ENCODE data around the gene SURF1.
"Not testable (repeated sequence)": the region's sequence is repeated elsewhere in the genome, so short reads cannot be mapped to it uniquely, and the experiment has no call there.

SURF1 gene

DNA sequence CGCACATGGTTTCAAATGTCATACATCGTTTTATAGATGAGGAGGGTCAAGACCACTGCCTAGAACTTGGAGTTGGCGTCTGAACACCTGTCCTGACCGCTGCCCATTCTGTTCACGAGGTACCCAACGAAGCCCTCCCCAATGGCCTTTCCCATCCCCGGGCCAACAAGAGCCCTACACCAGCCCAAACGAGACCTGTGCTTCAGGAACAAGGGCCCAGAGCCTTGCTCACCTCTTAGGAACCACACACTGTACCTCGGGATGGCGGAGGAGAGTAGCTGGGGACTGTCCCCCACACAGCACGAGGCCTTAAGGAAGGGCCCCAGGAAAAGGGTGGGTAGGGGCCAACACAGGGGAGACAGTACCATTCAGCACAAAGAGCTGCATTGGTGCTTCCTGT lies 23.3 kb downstream of the SURF1 start:
- DNase-seq, result no peak
- in situ Hi-C loops (cut with HindIII; ENCODE audit: low pct_ligation_motif_present, low pct_unique_long_range_greater_than_20kb, low sequenced_read_pairs), result no loop called here

DNA sequence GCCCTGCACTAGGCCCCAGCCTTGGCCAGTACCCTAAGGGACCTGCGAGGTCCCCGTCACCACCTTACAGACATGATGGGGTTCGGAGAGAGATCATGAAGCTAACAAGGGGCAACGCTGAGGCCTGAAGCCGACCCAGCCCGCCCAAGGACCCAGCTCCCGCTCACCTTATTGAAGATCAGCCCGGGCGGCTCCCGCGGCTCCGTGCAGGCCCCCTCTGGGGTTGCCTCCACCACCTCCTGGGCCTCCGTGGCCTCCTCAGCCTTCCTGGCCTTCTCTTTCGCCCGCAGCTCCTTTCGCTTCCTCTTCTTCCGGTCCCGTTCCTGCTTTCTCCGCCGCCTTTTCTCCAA lies 23.9 kb downstream of the SURF1 start:
- in situ Hi-C loops (cut with HindIII; ENCODE audit: low pct_ligation_motif_present, low pct_unique_long_range_greater_than_20kb, low sequenced_read_pairs), result no loop called here
- no peak for DNase-seq

DNA sequence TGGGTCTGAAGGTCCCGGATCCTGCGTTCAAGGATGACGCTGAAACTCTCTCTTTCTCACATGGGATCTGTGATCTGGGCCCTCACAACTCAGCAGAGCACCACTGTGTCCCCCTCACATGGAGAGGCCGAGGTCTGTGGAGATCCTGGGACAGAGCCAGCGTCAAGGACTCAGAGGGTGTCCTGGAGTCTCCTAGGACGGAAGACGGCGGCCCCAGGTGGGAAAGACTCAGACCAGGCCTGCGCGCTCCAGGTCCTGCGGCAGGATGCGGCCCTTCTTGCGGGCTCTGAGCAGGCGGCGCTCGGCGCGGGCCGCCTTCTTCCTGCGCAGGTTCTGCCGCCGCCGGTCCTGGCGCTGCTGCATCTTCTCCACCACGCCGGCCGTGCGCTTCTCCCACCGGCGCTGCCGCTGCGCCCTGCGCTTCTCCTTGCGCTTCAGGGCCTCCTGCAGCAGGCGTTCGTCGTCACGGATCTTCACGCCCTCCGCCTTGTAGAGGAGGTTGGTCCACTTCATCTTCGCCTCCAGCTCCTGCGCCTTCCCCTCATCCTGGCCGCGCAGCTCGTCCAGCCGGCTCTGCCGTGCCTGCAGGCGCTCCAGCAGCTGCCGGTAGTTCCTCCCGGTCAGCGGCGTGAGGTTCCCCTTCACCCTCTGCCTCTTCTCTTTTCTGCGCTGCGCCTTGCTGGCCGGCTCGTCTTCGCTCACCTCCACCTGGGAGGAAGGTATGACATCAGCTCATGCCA lies 24.5 kb downstream of the SURF1 start:
- in situ Hi-C loops (cut with HindIII; ENCODE audit: low pct_ligation_motif_present, low pct_unique_long_range_greater_than_20kb, low sequenced_read_pairs), result no loop called here
- no peak for DNase-seq

DNA sequence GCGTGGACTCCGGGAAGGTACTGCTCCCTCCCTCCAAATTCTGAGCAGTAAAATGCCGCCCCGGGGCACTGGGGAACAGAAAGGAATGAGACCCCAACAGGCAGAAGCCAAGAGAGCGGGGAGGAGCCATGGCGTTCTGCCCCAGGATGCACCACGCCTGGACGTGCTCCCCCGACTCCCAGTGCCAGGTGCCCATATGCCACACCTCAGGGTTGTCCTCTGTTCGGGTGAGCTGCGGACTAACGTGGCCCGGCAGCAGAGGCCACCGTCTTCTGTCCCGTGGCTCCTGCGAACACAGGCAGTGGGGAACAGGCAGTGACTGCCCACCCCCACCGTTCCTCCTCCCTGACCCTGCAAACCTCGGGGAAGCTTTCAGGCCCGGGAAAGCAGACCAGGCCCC lies 25.1 kb downstream of the SURF1 start:
- in situ Hi-C loops (cut with HindIII; ENCODE audit: low pct_ligation_motif_present, low pct_unique_long_range_greater_than_20kb, low sequenced_read_pairs), result no loop called here

DNA sequence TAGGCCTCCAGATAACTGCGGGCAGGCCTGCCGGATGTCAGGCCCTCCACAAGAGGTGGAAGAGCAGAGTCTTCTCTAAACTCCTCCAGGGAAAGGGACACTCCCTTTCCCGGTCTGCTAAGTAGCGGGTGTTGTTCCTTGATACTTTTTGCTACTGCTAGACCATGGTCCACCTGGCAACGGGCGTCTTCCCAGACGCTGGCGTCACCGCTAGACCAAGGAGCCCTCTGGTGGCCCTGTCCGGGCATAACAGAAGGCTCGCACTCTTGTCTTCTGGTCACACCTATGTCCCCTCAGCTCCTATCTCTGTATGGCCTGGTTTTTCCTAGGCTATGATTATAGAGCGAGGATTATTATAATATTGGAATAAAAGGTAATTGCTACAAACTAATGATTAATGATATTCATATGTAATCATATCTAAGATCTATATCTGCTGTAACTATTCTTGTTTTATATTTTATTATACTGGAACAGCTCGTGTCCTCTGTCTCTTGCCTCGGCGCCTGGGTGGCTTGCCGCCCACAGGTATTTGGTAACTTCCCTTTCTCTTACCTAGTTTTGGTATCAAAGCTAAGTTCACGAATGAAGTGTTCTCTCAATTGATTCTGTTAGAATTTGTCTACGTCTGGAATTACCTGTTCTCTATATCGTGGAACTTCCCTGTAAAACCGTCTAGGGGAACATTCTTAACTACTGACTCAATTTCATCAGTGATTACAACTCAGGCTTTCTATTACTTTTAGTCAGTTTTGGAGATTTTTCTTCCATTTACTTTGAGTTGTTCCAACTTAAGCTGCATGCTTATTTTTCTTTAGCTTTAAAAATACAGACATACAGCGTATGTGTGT lies 26.8 kb downstream of the SURF1 start:
- in situ Hi-C loops (cut with HindIII; ENCODE audit: low pct_ligation_motif_present, low pct_unique_long_range_greater_than_20kb, low sequenced_read_pairs), result not testable (repeated sequence)
- peak; percentile 12 for DNase-seq

More for the DNA sequence above, 25.1 kb downstream of the SURF1 start:
- DNase-seq, result no peak

DNA sequence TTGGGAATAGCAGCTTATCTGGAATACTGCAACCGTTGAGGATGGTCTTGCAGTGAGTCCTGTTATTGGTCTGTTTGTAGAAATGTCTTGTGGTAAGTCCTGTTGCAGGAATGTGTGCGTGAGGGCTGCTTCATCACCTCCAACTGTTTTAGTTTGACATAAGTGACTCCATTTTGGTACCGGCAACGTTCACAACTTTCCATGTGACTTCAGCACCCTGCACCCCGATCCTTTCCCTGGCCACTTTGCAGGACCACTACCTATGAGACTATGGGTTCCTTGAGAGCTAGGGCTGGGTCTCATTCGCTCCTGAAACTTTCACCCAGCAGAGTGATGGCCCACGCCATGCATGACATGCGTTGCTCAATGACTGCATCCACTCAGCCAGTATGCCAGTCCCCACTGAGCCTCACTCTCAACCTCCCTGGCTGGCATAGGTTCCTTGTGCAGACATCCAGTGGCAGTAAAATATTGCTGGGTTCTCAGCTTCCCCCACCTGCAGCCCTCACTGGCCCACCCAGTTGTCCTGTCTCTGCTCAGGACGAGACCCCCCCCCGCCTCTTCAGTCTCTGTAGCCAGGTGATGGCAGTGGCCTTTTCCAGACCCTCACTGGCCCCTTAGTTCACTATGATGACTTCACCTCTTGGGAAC lies 28.3 kb downstream of the SURF1 start:
- in situ Hi-C loops (cut with HindIII; ENCODE audit: low pct_ligation_motif_present, low pct_unique_long_range_greater_than_20kb, low sequenced_read_pairs), result no loop called here
- DNase-seq, result no peak

DNA sequence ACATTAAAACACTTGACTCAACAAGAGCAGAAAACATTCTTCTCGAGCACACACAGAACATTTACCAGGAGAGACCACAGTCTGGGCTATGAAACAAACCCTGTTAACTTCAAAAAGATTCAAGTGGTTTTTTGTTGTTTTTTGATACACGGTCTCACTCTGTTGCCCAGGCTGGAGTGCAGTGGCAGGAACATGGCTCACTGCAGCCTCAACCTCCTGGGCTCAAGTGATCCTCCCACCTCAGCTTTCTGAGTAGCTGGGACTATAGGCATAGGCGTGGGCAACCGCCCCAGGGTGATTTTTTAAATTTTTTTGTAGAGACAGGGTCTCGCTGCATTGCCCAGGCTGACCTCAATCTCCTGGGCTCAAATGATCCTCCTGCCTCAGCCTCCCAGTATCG lies 29.3 kb downstream of the SURF1 start:
- in situ Hi-C loops (cut with HindIII; ENCODE audit: low pct_ligation_motif_present, low pct_unique_long_range_greater_than_20kb, low sequenced_read_pairs); DNase-seq: not testable (repeated sequence)

DNA sequence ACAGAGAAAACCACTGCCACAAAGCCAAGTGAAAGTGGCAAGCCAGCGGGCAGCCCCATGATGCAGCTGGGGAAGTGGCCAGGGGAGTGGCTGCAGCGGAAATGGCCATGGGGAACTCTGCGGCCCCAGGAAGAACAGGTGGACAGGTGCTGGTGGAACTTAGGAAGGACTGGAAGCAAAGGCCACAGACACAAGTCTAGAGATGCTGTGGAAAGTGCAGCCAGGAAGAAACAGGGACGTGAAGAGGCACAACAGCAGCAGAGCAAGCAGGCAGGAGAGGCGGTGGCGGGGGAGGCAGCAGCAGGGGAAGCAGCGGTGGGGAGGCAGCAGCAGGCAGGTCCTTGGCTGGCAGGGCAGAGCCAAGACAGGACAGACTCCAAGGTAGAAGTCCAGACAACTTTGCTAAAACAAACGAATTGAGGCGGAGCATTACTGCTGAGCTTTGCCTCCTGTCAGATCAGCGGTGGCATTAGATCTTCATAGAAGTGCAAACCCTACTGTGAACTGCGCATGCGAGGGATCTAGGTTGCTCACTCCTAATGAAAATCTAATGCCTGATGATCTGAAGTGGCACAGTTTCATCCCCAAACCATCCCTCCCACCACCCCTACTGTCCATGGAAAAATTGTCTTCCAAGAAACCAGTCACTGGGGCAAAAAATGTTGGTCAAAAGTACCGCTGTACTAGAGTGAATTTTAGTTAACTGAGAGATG lies 32.1 kb downstream of the SURF1 start:
- no peak for DNase-seq
- in situ Hi-C loops (cut with HindIII; ENCODE audit: low pct_ligation_motif_present, low pct_unique_long_range_greater_than_20kb, low sequenced_read_pairs), result no loop called here

DNA sequence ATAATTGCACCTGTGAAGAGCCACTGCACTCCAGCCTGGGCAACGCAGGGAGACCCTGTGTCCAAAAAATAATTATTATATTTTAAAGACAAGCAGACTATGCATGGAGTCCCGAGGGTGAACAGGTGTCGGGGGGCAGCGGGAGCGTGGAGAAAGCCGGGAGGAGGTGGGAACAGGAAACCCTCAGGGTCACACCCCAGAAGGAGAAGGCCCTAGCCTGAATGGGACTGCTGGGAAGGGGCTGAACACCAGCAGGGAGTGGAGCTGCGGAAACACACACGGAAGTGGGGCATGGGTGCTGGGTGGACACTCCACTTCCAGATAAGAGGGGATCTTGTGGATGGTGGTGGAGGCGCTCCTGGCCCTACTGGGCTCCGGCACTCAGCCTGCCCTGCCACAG lies 33.1 kb downstream of the SURF1 start:
- no peak for DNase-seq
- in situ Hi-C loops (cut with HindIII; ENCODE audit: low pct_ligation_motif_present, low pct_unique_long_range_greater_than_20kb, low sequenced_read_pairs), result no loop called here

DNA sequence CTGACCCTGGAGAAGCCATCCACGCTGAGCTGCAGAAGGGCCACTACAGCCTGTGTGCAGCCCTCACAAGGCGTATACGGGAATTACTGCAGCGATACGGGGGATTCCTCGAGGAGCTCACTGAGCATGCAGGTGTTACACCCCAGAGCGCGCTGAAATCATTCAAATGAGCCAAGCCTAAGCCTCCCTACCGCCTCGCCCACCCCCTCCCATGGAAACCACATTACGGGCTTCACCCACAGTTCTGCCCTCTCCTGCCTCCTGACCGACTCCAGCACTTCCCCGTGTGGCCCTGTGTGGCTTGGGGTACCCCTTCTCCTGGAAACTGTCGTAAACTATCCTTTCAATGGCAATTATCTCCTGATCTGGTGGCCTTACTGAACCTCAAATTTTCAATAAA lies 33.6 kb downstream of the SURF1 start:
- in situ Hi-C loops (cut with HindIII; ENCODE audit: low pct_ligation_motif_present, low pct_unique_long_range_greater_than_20kb, low sequenced_read_pairs), result no loop called here

DNA sequence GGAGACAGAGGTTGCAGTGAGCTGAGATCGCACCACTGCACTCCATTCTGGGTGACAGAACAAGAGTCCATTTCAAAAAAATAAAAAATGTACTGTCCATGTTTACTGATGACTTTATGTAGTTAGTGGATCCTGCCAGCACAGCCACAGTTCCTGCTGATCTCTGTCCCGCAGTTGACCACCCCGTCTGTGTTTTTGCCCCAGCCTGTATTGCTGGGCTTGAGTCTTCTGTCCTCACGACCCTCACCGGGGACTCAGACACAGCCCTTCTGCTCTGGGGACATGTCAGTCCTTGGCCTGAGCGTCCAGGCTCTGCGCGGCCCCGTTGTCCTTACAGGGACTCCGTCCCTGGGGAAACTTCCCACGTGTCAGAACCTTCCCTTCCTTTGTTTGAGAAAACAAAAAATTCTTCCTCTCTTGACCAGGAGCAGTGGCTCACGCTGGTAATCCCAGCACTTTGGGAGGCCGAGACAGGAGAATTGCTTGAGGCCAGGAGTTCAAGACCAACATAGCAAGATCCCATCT lies 34.8 kb downstream of the SURF1 start:
- in situ Hi-C loops (cut with HindIII; ENCODE audit: low pct_ligation_motif_present, low pct_unique_long_range_greater_than_20kb, low sequenced_read_pairs), result no loop called here
- DNase-seq, result no peak

More for the DNA sequence above, 33.6 kb downstream of the SURF1 start:
- DNase-seq, result no peak

DNA sequence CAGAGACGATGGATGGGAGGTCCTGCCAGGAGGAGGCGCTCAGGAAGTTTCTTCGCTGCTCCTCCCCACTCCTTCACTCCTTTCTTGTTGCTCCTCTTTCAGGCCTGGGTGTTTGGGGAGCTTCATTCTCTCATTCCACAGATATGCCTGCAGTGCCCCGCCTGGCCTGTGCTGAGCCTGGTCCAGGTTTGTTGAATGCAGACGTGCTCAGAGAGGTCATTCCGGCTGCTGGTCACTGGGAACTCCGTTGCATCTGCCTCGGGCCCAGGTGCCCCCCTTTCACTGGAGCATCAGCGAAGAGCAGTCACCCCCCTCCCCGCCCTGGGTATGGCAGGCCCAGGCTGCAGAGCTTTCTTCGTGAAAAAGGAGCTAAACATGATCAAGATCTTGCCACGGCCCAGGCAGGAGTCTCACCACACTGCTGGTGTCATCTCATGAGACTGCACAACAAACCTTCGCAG lies 35.8 kb downstream of the SURF1 start:
- no peak for DNase-seq
- in situ Hi-C loops (cut with HindIII; ENCODE audit: low pct_ligation_motif_present, low pct_unique_long_range_greater_than_20kb, low sequenced_read_pairs), result no loop called here

DNA sequence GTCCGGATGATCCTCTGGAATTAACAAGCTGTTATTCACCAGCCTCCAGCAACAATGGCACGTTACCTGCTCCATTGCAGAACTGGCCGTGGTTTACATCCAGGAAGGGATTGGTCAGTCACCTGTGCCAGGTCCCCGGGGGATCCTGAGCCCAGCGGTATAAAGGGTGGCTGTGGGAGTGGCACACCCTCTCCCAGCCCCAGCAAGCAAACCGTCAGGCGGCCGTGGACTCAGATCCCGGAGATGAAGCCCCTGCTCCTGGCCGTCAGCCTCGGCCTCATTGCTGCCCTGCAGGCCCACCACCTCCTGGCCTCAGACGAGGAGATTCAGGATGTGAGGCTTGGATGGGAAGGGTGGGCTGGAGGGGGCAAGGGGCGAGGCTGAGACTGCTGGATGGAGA lies 38.7 kb downstream of the SURF1 start:
- in situ Hi-C loops (cut with HindIII; ENCODE audit: low pct_ligation_motif_present, low pct_unique_long_range_greater_than_20kb, low sequenced_read_pairs); DNase-seq: not testable (repeated sequence)

DNA sequence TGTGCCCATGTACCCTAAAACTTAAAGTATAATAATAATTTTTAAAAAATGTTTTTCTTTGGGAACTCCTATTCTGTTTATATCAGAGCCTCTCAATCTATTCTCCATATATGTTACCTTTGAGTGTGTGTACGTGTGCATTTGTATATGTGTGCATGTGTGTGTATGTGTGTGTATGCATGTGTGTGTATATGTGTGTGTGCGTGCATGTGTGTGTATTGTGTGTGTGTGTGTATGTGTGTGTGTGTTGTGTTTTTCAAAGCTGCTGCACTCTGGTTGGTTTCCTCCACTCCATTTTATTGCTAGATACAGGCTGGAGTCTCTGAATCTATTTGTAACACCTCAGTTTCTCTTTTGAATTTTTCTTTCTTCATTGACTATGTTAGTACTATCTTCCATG lies 40.3 kb downstream of the SURF1 start:
- no peak for DNase-seq
- in situ Hi-C loops (cut with HindIII; ENCODE audit: low pct_ligation_motif_present, low pct_unique_long_range_greater_than_20kb, low sequenced_read_pairs), result no loop called here

DNA sequence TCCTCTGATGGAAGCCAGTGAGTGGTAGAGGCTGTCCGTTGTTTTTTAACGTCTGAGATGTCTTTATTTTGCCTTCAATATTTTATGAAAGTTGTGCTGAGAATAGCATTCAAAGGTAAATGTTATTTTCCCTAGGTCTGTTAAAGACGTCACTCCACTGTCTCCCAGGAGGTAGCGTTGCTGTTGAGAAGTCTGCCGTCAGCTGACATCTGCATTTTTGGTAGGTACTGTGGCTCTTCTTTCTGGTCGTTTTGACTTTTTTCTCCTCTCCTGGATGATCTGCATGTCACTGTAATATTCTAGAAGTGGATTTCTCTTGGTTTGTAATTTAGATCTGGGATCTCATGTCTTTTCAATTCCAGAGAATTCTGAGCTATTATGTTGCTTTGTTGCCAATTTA lies 46.7 kb downstream of the SURF1 start:
- in situ Hi-C loops (cut with HindIII; ENCODE audit: low pct_ligation_motif_present, low pct_unique_long_range_greater_than_20kb, low sequenced_read_pairs), result no loop called here

DNA sequence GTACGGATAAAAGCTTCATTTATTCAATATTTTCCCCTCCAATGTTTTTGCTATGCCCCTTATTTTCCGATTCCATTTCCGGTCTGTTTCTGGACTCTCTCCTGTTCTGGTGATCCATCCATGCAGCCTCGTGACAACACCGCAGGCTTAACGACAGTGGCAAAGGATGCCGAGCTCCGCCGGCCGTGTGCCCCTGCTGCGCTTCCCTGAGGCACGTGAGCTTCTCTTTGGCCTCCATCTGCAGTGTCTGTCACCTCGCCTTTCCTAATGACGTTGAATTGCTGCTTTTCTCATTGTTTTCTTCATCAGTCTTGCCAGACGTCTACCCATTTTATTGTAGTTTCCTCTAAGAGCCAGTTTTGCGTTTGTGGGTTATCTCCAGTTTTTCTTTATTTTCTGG lies 49.0 kb downstream of the SURF1 start:
- DNase-seq, result no peak
- in situ Hi-C loops (cut with HindIII; ENCODE audit: low pct_ligation_motif_present, low pct_unique_long_range_greater_than_20kb, low sequenced_read_pairs), result no loop called here

More for the DNA sequence above, 46.7 kb downstream of the SURF1 start:
- no peak for DNase-seq

DNA sequence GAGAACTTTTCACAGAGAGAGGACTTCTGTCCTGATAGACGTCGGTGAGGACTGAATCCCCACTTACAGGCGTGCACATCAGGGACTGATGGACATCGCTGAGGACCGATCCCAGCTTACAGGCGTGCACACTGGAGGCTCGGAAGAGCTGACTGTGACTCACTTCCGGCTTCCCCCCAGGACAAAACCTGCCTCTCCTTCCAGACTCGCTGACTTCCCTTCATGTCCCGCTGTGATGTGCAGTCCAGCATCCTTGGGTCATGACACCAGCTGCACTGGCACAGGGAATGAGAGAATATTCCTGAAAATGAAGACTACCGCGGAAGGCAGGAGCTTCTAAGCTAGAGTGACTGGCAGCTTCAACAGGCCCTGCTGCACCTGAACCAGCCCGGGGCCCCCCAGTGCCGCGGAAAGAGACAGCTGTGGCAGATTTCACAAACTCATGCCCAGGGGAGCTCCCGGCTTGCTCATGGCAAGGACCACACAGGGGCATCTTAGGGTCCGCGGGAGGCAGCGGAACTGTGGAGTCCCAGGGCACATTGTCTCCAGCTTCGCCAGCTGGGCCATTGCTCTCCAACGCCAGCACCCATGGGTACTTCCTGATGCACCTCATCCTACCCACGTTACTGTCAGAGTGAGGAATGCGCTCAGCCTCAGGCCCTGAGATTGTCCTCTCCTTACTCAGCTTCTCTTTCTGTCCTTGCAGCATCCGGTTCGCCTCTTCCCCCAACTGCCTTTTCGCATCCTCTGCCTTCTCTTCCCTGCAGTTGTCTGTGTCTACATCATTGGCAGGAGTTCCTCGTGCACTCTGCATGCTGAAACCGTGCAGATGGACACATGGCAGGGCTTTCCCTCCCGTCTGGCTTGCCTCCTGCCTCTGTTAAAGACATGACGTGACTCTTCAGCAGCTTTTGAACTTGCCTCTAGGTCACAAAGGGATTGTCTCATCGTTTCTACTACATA lies 49.8 kb downstream of the SURF1 start:
- DNase-seq, result no peak
- in situ Hi-C loops (cut with HindIII; ENCODE audit: low pct_ligation_motif_present, low pct_unique_long_range_greater_than_20kb, low sequenced_read_pairs), result no loop called here

DNA sequence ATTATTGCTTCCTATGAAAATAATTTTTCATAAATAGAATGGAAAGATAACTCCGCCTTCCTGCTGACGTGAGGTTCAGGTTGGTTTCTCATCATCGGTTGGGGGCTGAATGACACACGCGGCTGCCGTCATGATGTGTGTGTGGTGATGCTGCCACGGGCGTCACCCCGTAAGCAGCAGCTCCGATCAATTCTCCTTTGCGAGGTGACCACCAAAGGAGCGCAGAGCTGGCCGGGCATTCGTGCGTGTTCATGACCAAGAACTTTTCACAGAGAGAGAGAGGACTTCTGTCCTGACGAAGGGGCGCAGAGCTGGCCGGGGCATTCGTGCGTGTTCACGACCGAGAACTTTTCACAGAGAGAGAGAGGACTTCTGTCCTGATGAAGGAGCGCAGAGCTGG lies 50.6 kb downstream of the SURF1 start:
- in situ Hi-C loops (cut with HindIII; ENCODE audit: low pct_ligation_motif_present, low pct_unique_long_range_greater_than_20kb, low sequenced_read_pairs), result no loop called here

More for the DNA sequence above, 50.6 kb downstream of the SURF1 start:
- no peak for DNase-seq

Data from ACHN (cell line).